ENCODE results near the gene POTEE. TPM values are rescaled to one million over a fixed set of nuclear protein-coding genes. Genes with fewer than 3 reads are reported as not detected.
"Not testable (repeated sequence)": the region's sequence is repeated elsewhere in the genome, so short reads cannot be mapped to it uniquely, and the experiment has no call there.

The POTEE gene
- total RNA-seq (2014; rRNA removed; shearing (Covaris generic)): 0.14 TPM in 1 of 2 replicates, not detected in the other

GRCh38 chr2:131209030-131209772, at the start of gene POTEE:
POTEE (plus strand) TSS chr2:131209536; CDS start chr2:131218403, 8,867 bp downstream.
- DNase-seq (ENCODE audit: low spot score); in situ Hi-C loops (cut with HindIII; ENCODE audit: low sequenced_read_pairs): not testable (repeated sequence)

GRCh38 chr2:131165562-131165961, 43.8 kb upstream of the POTEE start:
- in situ Hi-C loops (cut with HindIII; ENCODE audit: low sequenced_read_pairs); DNase-seq (ENCODE audit: low spot score): not testable (repeated sequence)

- DNase-seq (ENCODE audit: low spot score): no peak
- in situ Hi-C loops (cut with HindIII; ENCODE audit: low sequenced_read_pairs): no loop called here
Measured at GRCh38 chr2:131168538-131168937, 40.8 kb upstream of the POTEE start.

GRCh38 chr2:131178050-131178449, 31.3 kb upstream of the POTEE start:
- in situ Hi-C loops (cut with HindIII; ENCODE audit: low sequenced_read_pairs); DNase-seq (ENCODE audit: low spot score): not testable (repeated sequence)

DNA sequence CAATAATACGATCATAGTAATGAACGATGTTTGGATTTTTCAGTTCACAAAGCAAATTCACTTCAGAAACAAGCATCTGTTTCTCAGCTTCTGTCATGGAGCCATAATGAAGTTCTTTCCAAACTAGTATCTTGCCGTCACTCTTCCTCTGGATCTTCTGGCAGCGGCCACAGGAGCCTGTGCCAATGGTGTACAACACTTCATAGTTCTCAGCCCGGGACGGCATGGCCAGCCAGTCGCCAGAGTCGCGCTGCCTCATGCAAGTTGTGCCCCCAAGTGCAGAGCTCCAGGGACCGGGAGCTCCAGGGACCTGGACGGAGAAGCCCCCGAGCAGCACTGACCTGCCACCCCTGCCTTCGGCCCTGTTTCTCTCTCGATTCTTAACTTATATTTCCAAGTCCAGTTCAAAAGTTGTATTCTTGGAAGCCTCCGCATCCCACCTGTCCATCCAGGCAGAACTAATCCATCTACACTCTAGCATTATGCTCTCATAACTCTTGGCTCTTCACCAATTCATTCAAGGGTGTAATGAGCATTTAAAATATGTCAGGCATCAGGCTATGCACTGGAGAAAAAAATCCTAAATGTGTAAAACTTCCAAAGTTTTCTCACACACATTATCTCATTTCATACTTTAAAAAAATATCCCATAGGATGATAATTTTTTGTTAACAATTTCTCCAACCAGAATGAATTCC, 30.5 kb upstream of the POTEE start:
- in situ Hi-C loops (cut with HindIII; ENCODE audit: low sequenced_read_pairs); DNase-seq (ENCODE audit: low spot score): not testable (repeated sequence)

DNA sequence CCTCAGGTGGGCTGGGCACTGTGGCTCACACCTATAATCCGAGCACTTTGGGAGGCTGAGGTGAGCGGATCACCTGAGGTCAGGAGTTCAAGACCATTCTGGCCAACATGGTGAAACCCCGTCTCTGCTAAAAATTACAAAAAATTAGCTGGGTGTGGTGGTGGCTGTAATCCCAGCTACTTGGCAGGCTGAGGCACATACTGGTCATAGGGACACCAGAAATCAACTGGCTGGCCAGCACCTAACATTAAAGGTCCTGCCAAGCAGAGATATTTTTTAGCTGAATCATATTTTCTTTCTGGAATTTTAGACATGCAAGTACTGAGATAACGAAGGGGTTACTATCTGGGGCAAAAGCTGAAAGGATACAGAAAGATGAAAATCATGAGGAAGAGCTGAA, 27.9 kb upstream of the POTEE start:
- in situ Hi-C loops (cut with HindIII; ENCODE audit: low sequenced_read_pairs); DNase-seq (ENCODE audit: low spot score): not testable (repeated sequence)

- DNase-seq (ENCODE audit: low spot score); in situ Hi-C loops (cut with HindIII; ENCODE audit: low sequenced_read_pairs): not testable (repeated sequence)
Measured at GRCh38 chr2:131193421-131193820, 15.9 kb upstream of the POTEE start.

GRCh38 chr2:131196186-131196585, 13.2 kb upstream of the POTEE start:
- in situ Hi-C loops (cut with HindIII; ENCODE audit: low sequenced_read_pairs); DNase-seq (ENCODE audit: low spot score): not testable (repeated sequence)

GRCh38 chr2:131201098-131201497, 8.2 kb upstream of the POTEE start:
- DNase-seq (ENCODE audit: low spot score): no peak
- in situ Hi-C loops (cut with HindIII; ENCODE audit: low sequenced_read_pairs): no loop called here

DNA sequence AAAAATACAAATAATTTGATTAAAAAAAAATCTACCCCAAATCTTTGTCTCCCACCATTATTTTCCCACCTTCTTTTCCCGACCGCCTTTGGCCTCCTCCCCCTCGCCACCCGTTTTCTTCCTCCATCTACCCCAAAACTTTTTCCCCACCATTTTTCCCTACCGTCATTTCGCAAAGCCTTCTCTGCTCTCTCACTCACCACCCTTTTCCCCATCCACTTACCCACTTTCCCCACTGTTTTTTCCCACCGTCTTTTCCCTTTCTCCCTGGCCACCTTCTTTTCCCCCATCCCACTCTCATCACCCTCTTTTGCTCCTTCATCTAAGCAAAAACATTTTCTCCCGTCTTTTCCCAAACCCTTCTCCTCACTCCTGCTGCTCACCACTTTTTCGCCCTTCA, 1.5 kb upstream of the POTEE start:
- in situ Hi-C loops (cut with HindIII; ENCODE audit: low sequenced_read_pairs); DNase-seq (ENCODE audit: low spot score): not testable (repeated sequence)

- not testable (repeated sequence) for DNase-seq (ENCODE audit: low spot score)
Measured at GRCh38 chr2:131209773-131210104, 403 bp downstream of the POTEE start.

DNA sequence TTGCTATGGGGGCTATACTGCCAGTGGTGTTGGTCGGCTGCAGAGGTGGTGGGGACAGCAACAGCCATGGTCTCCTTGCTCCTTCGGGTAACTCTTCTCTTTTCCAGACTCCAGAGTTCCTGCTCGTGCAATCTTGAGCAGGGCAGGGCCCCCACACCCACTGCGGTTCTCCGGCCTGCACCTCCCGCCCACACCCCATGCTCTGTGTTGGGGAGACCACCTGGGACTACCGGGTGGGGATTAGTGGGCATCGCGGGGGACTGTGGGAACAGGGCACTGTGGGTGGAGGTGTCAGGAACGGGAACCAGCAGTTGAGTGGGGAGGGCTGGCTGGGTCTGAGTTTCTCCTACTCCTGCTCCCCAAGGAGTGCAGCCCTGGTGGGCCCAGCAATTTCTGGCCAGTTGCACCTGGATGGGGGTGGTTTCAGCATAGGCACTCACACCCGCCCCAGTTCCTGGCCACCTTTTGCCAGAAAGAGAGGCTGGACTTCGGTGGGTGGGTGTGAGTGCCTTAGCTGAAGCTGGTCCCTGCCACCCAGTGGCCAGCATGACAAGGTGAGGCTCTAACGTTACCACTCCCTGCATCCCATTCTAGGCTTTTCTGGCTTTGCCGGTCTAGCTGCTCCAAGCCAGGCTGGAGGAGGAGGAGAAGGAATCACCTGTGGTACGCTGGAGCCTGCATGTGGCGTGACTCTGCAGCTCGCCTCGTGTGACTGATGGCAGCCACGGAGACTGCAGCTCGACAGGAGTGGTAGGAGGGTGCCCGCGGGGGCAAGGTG, 1.3 kb downstream of the POTEE start:
- in situ Hi-C loops (cut with HindIII; ENCODE audit: low sequenced_read_pairs); DNase-seq (ENCODE audit: low spot score): not testable (repeated sequence)

More at GRCh38 chr2:131209773-131210104, 403 bp downstream of the POTEE start:
- in situ Hi-C loops (cut with HindIII; ENCODE audit: low sequenced_read_pairs): not testable (repeated sequence)

GRCh38 chr2:131217238-131217986, 8.1 kb downstream of the POTEE start:
- DNase-seq (ENCODE audit: low spot score); in situ Hi-C loops (cut with HindIII; ENCODE audit: low sequenced_read_pairs): not testable (repeated sequence)

DNA sequence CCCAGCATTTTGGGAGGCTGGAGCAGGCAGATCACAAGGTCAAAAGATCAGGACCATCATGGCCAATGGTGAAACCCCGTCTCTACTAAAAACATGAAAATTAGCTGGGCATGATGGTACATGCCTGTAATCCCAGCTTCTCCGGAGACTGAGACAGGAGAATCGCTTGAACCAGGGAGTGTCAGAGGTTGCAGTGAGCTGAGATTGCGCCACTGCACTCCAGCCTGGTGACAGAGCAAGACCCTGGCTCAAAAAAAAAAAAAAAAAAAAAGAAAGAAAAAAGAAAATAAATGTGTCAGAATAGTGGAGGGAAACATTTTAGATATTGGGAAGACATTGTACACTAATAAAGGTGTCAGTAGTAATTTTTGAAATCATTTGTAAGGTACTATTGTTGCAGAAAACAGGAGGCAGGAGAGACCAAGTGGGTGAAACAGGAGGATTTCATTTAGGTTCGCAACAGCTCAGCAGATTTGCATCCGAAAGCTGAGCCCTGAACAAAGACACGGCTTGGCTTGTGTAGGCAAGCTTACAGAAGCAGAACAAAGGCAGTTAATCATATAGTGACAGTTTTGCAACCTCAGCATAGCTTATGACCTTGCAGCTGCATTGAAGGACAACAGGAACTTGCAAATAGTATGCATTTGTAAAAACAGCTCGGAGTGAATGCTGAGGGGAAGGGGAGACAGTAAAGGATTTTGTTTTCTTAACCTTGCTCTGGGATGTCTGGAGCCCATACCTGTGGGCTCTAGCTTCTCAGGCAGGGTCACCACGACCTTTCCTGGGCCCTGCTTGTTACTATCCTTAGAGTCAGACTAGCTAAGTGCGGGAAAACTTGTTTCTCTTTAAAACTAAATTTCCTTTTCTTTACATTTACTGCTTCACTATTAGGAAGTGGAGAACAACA, 26.5 kb downstream of the POTEE start:
- DNase-seq (ENCODE audit: low spot score); in situ Hi-C loops (cut with HindIII; ENCODE audit: low sequenced_read_pairs): not testable (repeated sequence)

Data from G401 (cell line).